K562 (cell line): ENCODE measurements around the gene KIAA1958. TPM values are rescaled to one million over a fixed set of nuclear protein-coding genes. Genes with fewer than 3 reads are reported as not detected.

Experiments
- ATAC-seq: fragments of 200-7000 bp; cut with Tn5 transposase; 3 replicates; pipeline ENCODE4 v1.9.1; 2020; ENCODE audit warnings: moderate library complexity
- BruUV-seq: library from RNA; stranded (reverse); fragments of 400-500 nt; replicated peaks from 2 replicates; lab custom pipeline; 2021; lab: Mats Ljungman, UMichigan
- CTCF ChIA-PET: fragments of 300-600 bp; formaldehyde crosslinking; extraction: SDS; loops from one replicate; lab custom pipeline; 2021; ENCODE audit warnings: low intra/inter-chr PET ratio; lab: Yijun Ruan, JAX
- POLR2A ChIA-PET: fragments of 300-600, 350-650 bp; sonication (Branson Sonifier 250); formaldehyde crosslinking; extraction: SDS; loops from one replicate; lab custom pipeline; 2021; ENCODE audit warnings: antibody characterized with exemption, inconsistent platforms; lab: Yijun Ruan, JAX
- DNase-seq, 4 experiments: peaks; one replicate each; pipeline versions ENCODE4 v3.0.0 to v3.0.0-alpha.2; 2011 to 2018; ENCODE audit warnings: low spot score in 3 of 4, mixed read lengths in 3 of 4; ENCODE audit errors: extremely low read depth in 1 of 4
- FAIRE-seq: peaks from 2 replicates; lab custom pipeline; 2011; peaks lifted over from hg19 to GRCh38; lab: Jason Lieb, UNC
- H2AFZ ChIP-seq: 2 replicates; pipeline ENCODE4 v1.6.0; 2011; ENCODE audit warnings: low read depth, low read length, control low read depth, inconsistent platforms
- H3K27ac ChIP-seq: fragments of 200-600 bp; 3 replicates; pipeline ENCODE4 v1.8.0; 2011; ENCODE audit warnings: low read depth, mild to moderate bottlenecking, control low read depth, inconsistent platforms, low read length, moderate library complexity, mixed read lengths; ENCODE audit errors: extremely low read depth
- H3K27me3 ChIP-seq, 2 experiments: fragments of 300-600 bp in 1 of 2; 2 replicates in 1 of 2; 3 replicates in 1 of 2; pipeline versions ENCODE4 v1.6.0 to v1.8.0; 2011; ENCODE audit warnings: inconsistent platforms in 2 of 2, low read length in 2 of 2, mild to moderate bottlenecking in 1 of 2, mixed read lengths in 1 of 2, moderate library complexity in 1 of 2; ENCODE audit not compliant: control insufficient read depth in 2 of 2, insufficient read depth in 2 of 2
- H3K36me3 ChIP-seq: fragments of 300-600 bp; 3 replicates; pipeline ENCODE4 v1.8.0; 2011; ENCODE audit warnings: mild to moderate bottlenecking, low read length, inconsistent platforms; ENCODE audit not compliant: control insufficient read depth, insufficient read depth
- H3K4me1 ChIP-seq, 2 experiments: fragments of 200-600 bp in 1 of 2; replicated peaks in 1 of 2; 2 replicates in 1 of 2; 3 replicates in 1 of 2; pipeline versions ENCODE4 v1.5.1 to v1.8.0; 2011; ENCODE audit warnings: inconsistent platforms in 2 of 2, low read length in 2 of 2, mild to moderate bottlenecking in 1 of 2, mixed read lengths in 1 of 2, moderate library complexity in 1 of 2; ENCODE audit not compliant: control insufficient read depth in 2 of 2, insufficient read depth in 2 of 2
- H3K4me2 ChIP-seq: 2 replicates; pipeline ENCODE4 v1.6.1; 2011; ENCODE audit warnings: low read length, control low read depth, inconsistent platforms, mixed read lengths; ENCODE audit not compliant: insufficient read depth
- H3K4me3 ChIP-seq: fragments of 200-600 bp; sonication (generic), shearing (Covaris generic); 2 replicates; pipeline ENCODE4 v1.5.1; 2016; ENCODE audit warnings: control low read depth, inconsistent platforms
- H3K79me2 ChIP-seq: fragments of 200-600 bp; 3 replicates; pipeline ENCODE4 v1.8.0; 2011; ENCODE audit warnings: low read length, inconsistent platforms; ENCODE audit not compliant: control insufficient read depth, insufficient read depth
- H3K9ac ChIP-seq, 2 experiments: 2 replicates each; pipeline versions ENCODE4 v1.6.0 to v1.6.1; 2011; ENCODE audit warnings: low read depth in 2 of 2, low read length in 2 of 2, control low read depth in 1 of 2, inconsistent platforms in 1 of 2, mild to moderate bottlenecking in 1 of 2, mixed read lengths in 1 of 2; ENCODE audit not compliant: insufficient read depth in 1 of 2
- H3K9me1 ChIP-seq: one replicate; pipeline ENCODE4 v1.6.0; 2011; ENCODE audit warnings: inconsistent platforms, mild to moderate bottlenecking, low read length, moderate library complexity; ENCODE audit not compliant: control insufficient read depth, insufficient read depth
- H3K9me3 ChIP-seq: replicated peaks from 2 replicates; pipeline ENCODE4 v1.5.1; 2011; ENCODE audit warnings: low read depth, low read length, inconsistent platforms; ENCODE audit not compliant: control insufficient read depth, insufficient read depth
- H4K20me1 ChIP-seq: replicated peaks from 2 replicates; pipeline ENCODE4 v1.6.1; 2011; ENCODE audit warnings: low read length, inconsistent platforms, mixed read lengths; ENCODE audit not compliant: control insufficient read depth, insufficient read depth
- ARID1B ChIP-seq: fragments of 450-650 bp; IDR thresholded peaks from 2 replicates; pipeline ENCODE4 v1.6.1; 2016; ENCODE audit warnings: antibody characterized with exemption, mild to moderate bottlenecking, inconsistent platforms
- BMI1 ChIP-seq: fragments of 150-350 bp; IDR thresholded peaks from 2 replicates; pipeline ENCODE4 v1.6.1; 2014; ENCODE audit warnings: low read length
- CBFA2T3 ChIP-seq: fragments of 450-650 bp; IDR thresholded peaks from 2 replicates; pipeline ENCODE4 v1.6.1; 2017
- COPS2 ChIP-seq: fragments of 450-650 bp; conservative IDR thresholded peaks from 2 replicates; pipeline ENCODE4 v1.6.1; 2016; ENCODE audit warnings: mild to moderate bottlenecking, moderate library complexity
- DPF2 ChIP-seq: fragments of 450-650 bp; IDR thresholded peaks from 2 replicates; pipeline ENCODE4 v1.6.1; 2016
- FOSL1 ChIP-seq: fragments of 200-800 bp; sonication (Bioruptor generic); conservative IDR thresholded peaks from 2 replicates; pipeline ENCODE4 v1.6.1; 2016; ENCODE audit warnings: missing genetic modification characterization, missing compliant biosample characterization
- JUN ChIP-seq, 2 experiments: sonication (generic) in 1 of 2; formaldehyde crosslinking in 1 of 2; IDR thresholded peaks; 2 replicates each; pipeline versions ENCODE4 v1.6.1 to v1.8.0; 2012 to 2022; ENCODE audit warnings: borderline replicate concordance in 2 of 2, mild to moderate bottlenecking in 2 of 2, improper control_type of control experiment in 1 of 2, low read depth in 1 of 2, low read length in 1 of 2, missing genetic modification reagents in 1 of 2
- NRF1 ChIP-seq, 2 experiments: fragments of 450-650 bp; IDR thresholded peaks in 1 of 2; conservative IDR thresholded peaks in 1 of 2; 2 replicates each; pipeline ENCODE4 v1.6.1; 2014; ENCODE audit warnings: mild to moderate bottlenecking in 2 of 2
- SMARCA4 ChIP-seq: fragments of 450-650 bp; IDR thresholded peaks from 2 replicates; pipeline ENCODE4 v1.6.1; 2016
- WGBS: fragments of 100-300 bp; shearing (Covaris generic); methylation state at CpG from one replicate; pipeline ENCODE4 v1.1.6; 2016; ENCODE audit warnings: low coverage, mixed read lengths; ENCODE audit not compliant: insufficient coverage; ENCODE audit errors: missing lambda C conversion rate; 5-methylcytosine and 5-hydroxymethylcytosine counted together
- in situ Hi-C: fragments of 300-500 bp; cut with MboI; formaldehyde crosslinking; loops from 4 replicates; pipeline ENCODE4 v1.15.0; 2018; ENCODE audit warnings: inconsistent platforms, mixed read lengths
- intact Hi-C: fragments of 100-400 bp; cut with micrococcal nuclease; formaldehyde crosslinking; loops from 2 replicates; pipeline ENCODE4 v1.14.2; 2022
- polyA plus RNA-seq, 8 experiments: library from polyadenylated mRNA; depleted of rRNA in 4 of 8; stranded (reverse) in 5 of 8; unstranded in 3 of 8; fragments of >200 nt; fragmentation: Nextera tagmentation in 2 of 8; fragmentation: Illumina TruSeq in 1 of 8; extraction: Ambion mirVana in 2 of 8; extraction: Trizol in 1 of 8; gene quantifications; 2 replicates each; pipeline versions ENCODE4 v1.2.1 to v1.2.3, GENCODE V29; 2011 to 2014; ENCODE audit warnings: inconsistent platforms in 1 of 8, missing spikeins in 1 of 8
- total RNA-seq, 7 experiments: library from RNA; depleted of rRNA in 6 of 7; stranded (reverse); fragments of >200 nt in 6 of 7; fragmentation: Illumina TruSeq in 2 of 7; extraction: Trizol in 2 of 7; gene quantifications; 2 replicates each; pipeline versions ENCODE4 v1.2.1 to v1.2.3, GENCODE V29; 2011 to 2021; ENCODE audit warnings: low replicate concordance in 1 of 7
- TF ChIP-seq, protein P1 (sequence below): fragments of 200-800 bp; sonication (Bioruptor generic); IDR thresholded peaks from 2 replicates; pipeline ENCODE4 v1.6.1; 2017; ENCODE audit warnings: missing genetic modification characterization, missing compliant biosample characterization
- TF ChIP-seq, protein P2 (sequence below): sonication (generic); formaldehyde crosslinking; IDR thresholded peaks from 2 replicates; pipeline ENCODE4 v1.8.0; 2023; ENCODE audit warnings: mild to moderate bottlenecking, missing genetic modification reagents

The KIAA1958 gene
- total and polyA plus RNA-seq, 9 of the 15 experiments (the other 6 are each of a cell fraction or from before 2014, with no cell fraction given), result 1.1 to 16.0 (median 10.1) TPM

- no peak overlapping the region for H3K4me2 ChIP-seq
- FAIRE-seq (no peak), ATAC-seq (peak; percentile 18), DNase-seq (peak in 1 of 4 experiments; percentile 51)
- no peaks in the 10 kb centered on the region for H3K9me3 ChIP-seq
- H3K9me1 ChIP-seq, result no peaks in the 10 kb centered on the region
- intact Hi-C loops (no loop called here), in situ Hi-C loops (no loop called here)
- peaks cover 21 to 60% of the 10 kb centered on the region in 2 experiments for H3K4me1 ChIP-seq
- H3K9ac ChIP-seq, result no peak overlapping the region
- no peaks in the 10 kb centered on the region for H3K36me3 ChIP-seq
- no peak overlapping the region for H2AFZ ChIP-seq
- POLR2A ChIA-PET, result interaction anchor here (0.6 to 2.4 kb wide), 5 partner anchors 10 to 612 kb away, joined by 3 to 8 read pairs (median 3); no protein-coding TSS in a partner anchor
- WGBS, result 27% methylated on average over 1 of the region's 1 CpG
- H3K79me2 ChIP-seq, result peaks cover 76% of the 10 kb centered on the region
- H3K27ac ChIP-seq, result peak overlapping the region; percentile 78; the same call in 1 of the 3 replicates
- no peaks in the 10 kb centered on the region for H4K20me1 ChIP-seq
- H3K27me3 ChIP-seq, result no peaks in the 10 kb centered on the region
- CTCF ChIA-PET, result no interaction called here
- no TSS peak for BruUV-seq
- no peak for TF ChIP-seq COPS2
- TF ChIP-seq, protein P1, sequence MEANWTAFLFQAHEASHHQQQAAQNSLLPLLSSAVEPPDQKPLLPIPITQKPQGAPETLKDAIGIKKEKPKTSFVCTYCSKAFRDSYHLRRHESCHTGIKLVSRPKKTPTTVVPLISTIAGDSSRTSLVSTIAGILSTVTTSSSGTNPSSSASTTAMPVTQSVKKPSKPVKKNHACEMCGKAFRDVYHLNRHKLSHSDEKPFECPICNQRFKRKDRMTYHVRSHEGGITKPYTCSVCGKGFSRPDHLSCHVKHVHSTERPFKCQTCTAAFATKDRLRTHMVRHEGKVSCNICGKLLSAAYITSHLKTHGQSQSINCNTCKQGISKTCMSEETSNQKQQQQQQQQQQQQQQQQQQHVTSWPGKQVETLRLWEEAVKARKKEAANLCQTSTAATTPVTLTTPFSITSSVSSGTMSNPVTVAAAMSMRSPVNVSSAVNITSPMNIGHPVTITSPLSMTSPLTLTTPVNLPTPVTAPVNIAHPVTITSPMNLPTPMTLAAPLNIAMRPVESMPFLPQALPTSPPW (CRISPR knock-in tag), result peak; percentile 16; the same call in 1 of the 2 replicates
- no peak for TF ChIP-seq BMI1
- TF ChIP-seq, protein P2, sequence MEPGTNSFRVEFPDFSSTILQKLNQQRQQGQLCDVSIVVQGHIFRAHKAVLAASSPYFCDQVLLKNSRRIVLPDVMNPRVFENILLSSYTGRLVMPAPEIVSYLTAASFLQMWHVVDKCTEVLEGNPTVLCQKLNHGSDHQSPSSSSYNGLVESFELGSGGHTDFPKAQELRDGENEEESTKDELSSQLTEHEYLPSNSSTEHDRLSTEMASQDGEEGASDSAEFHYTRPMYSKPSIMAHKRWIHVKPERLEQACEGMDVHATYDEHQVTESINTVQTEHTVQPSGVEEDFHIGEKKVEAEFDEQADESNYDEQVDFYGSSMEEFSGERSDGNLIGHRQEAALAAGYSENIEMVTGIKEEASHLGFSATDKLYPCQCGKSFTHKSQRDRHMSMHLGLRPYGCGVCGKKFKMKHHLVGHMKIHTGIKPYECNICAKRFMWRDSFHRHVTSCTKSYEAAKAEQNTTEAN, result no peak
- peak; percentile 19; the same call in 1 of the 2 replicates for TF ChIP-seq JUN (IDR thresholded peaks at IDR 0.05; ENCODE audit: borderline replicate concordance, low read depth, low read length)
- TF ChIP-seq JUN (CRISPR knock-in tag; IDR thresholded peaks at IDR 0.05; ENCODE audit: borderline replicate concordance), result no peak
- TF ChIP-seq SMARCA4, result 0 out of 2 replicates have a peak, but pooled peaks have one; percentile 22
- TF ChIP-seq ARID1B, result peak; percentile 59
- 0 out of 2 replicates have a peak, but pooled peaks have one; percentile 31 for TF ChIP-seq CBFA2T3
- peak; percentile 50 for TF ChIP-seq DPF2
- TF ChIP-seq FOSL1 (tag), result peak; percentile 69
- no peak for TF ChIP-seq NRF1 (conservative IDR thresholded peaks at IDR 0.05 in 1 of 2, IDR thresholded peaks at IDR 0.05 in 1 of 2)
- H3K4me3 ChIP-seq, result no peak overlapping the region
These were observed 57.9 kb downstream of the KIAA1958 start for GRCh38 chr9:112544477-112544876.
